Adrenal gland (tissue), 12 donors: ENCODE results near the gene SHH. TPM values are rescaled to one million over a fixed set of nuclear protein-coding genes. Genes with fewer than 3 reads are reported as not detected.

Experiments used
- DNase-seq, 7 donors: peaks; one replicate each; pipeline ENCODE4 v3.0.0-alpha.2; 2019 to 2020
- H3K27ac ChIP-seq, 5 donors: fragments of 200-600 bp; sonication (generic) in 4 of 5; 1 replicate in 3 of 5; 2 replicates in 2 of 5; pipeline versions ENCODE4 v1.5.1 to v1.8.0; 2016 to 2020; ENCODE audit warnings: mild to moderate bottlenecking in 1 of 5
- H3K27me3 ChIP-seq: fragments of 200-600 bp; 2 replicates; pipeline ENCODE4 v1.8.0; 2021
- H3K36me3 ChIP-seq, 2 donors: fragments of 200-600 bp; replicated peaks in 1 of 2; 1 replicate in 1 of 2; 2 replicates in 1 of 2; pipeline versions ENCODE4 v1.5.1 to v1.8.0; 2018 to 2022
- H3K4me1 ChIP-seq, 2 donors: fragments of 200-600 bp; replicated peaks in 1 of 2; 1 replicate in 1 of 2; 2 replicates in 1 of 2; pipeline versions ENCODE4 v1.5.1 to v1.8.0; 2018 to 2021
- H3K4me3 ChIP-seq, 4 donors: fragments of 200-600 bp; sonication (generic) in 3 of 4; one replicate each; pipeline ENCODE4 v1.5.1; 2016 to 2018
- H3K9me3 ChIP-seq, 3 donors: fragments of 200-600 bp; sonication (generic) in 1 of 3; replicated peaks in 1 of 3; 1 replicate in 2 of 3; 2 replicates in 1 of 3; pipeline versions ENCODE4 v1.5.1 to v1.8.0; 2016 to 2021
- CTCF ChIP-seq, 6 experiments: fragments of 450-650 bp in 4 of 6; fragments of 200-600 bp in 2 of 6; sonication (generic) in 1 of 6; IDR thresholded peaks; 1 replicate in 5 of 6; 2 replicates in 1 of 6; pipeline versions ENCODE4 v1.5.1 to v1.8.0; 2016 to 2021; ENCODE audit warnings: antibody characterized with exemption in 6 of 6, mild to moderate bottlenecking in 2 of 6, moderate library complexity in 1 of 6
- POLR2A ChIP-seq, 2 donors: fragments of 450-650 bp; IDR thresholded peaks; one replicate each; pipeline ENCODE4 v1.6.1; 2017; ENCODE audit warnings: antibody characterized with exemption in 2 of 2, mild to moderate bottlenecking in 2 of 2, moderate library complexity in 1 of 2
- WGBS, 4 donors: extraction: QIAGEN DNeasy Blood & Tissue Kit in 2 of 4; methylation state at CpG; one replicate each; pipeline versions ENCODE4 v1.1.5 to v1.1.7; 2013 to 2017; 5-methylcytosine and 5-hydroxymethylcytosine counted together
- intact Hi-C, 2 donors: fragments of 100-400 bp; cut with DNase I; formaldehyde crosslinking; loops; one replicate each; pipeline versions ENCODE4 v1.14.1 to v1.15.0; 2022 to 2023
- polyA plus RNA-seq, 3 donors: library from polyadenylated mRNA; stranded (reverse); fragments of 200-250 nt in 2 of 3; fragments of 350-450 nt in 1 of 3; fragmentation: Illumina TruSeq in 1 of 3; extraction: RNeasy Lipid Tissue Mini Kit (QIAGEN cat#74804) in 1 of 3; gene quantifications; one replicate each; pipeline ENCODE4 v1.2.3, GENCODE V29; 2013 to 2014
- total RNA-seq, 9 donors: library from RNA; depleted of rRNA in 4 of 9; stranded (reverse); fragments of >200 nt in 4 of 9; fragments of 120-200 nt in 1 of 9; fragmentation: NEBNext Ultra II Directional in 1 of 9; extraction: Animal tissue kit (Norgen Biotek cat#: 25700) in 1 of 9; gene quantifications; one replicate each; pipeline versions ENCODE4 v1.1.0 to v1.2.4, GENCODE V29; 2013 to 2023
- donor health status: healthy with polysubstance abuse.
- donor health status: Bipolar disorder and iron deficiency.
- donor health status: DM: yes; HTN: yes; CAD: no.
- donor health status: DM: no; HTN: no; CAD: no.
- donor health status: DM: no; HTN: no; CAD: no.
- donor health status: DM: yes; HTN: yes; CAD: no.

SHH gene
- total and polyA plus RNA-seq, 12 donors, result 2.1 to 38.0 (median 11.0) TPM

DNA sequence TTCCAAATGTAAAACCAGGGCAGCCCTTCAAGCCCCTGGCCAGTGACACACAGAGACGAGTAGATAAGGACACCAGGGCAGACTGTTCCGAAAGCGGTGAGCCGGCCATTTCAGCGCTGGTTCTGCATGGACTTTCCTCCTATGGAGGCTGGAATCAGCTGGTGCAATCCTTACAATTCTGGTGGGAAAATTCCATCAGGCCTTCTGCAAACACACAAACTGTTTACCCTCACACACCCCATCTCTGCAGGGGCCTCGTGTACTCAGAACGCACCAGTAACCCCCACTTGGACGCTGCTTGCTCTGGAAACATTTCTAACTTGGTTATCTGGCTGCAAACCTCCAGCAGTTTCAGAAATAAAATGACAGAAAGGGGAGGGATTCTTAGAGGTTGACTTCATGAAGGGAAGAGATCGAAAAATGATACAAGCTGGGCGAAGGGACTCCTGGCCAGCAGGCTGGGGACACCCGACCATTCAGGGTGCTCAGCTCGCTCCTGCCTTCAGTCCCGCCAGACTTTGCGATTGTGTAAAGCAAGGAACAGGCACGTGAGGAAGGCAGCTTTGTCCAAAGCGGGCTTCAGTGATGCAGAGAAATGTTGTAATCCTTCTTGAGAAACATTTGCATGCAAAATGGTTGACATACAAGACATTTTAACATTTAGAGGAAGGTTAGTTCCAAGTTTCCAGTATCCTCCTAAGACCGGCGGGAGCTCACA, 19.7 kb upstream of the SHH start:
- TF ChIP-seq POLR2A (IDR thresholded peaks at IDR 0.05), result no peak
- TF ChIP-seq CTCF (IDR thresholded peaks at IDR 0.05), result no peak
- Histone ChIP-seq H3K4me3 (no peak overlapping the region), H3K4me1 (no peaks in the 10 kb centered on the region), H3K27me3 (no peaks in the 10 kb centered on the region), H3K36me3 (no peaks in the 10 kb centered on the region), H3K9me3 (no peaks in the 10 kb centered on the region), H3K27ac (no peak overlapping the region)
- intact Hi-C loops, result no loop called here
- no peak for DNase-seq
- WGBS, 4 donors, result 84 to 91% (median 90%) methylated on average over 16 to 18 of the region's 18 CpGs

GRCh38 chr7:155830961-155831806, 18.9 kb upstream of the SHH start:
- Histone ChIP-seq H3K36me3 (no peaks in the 10 kb centered on the region), H3K27ac (no peak overlapping the region), H3K27me3 (no peaks in the 10 kb centered on the region), H3K9me3 (no peaks in the 10 kb centered on the region), H3K4me3 (no peak overlapping the region), H3K4me1 (no peaks in the 10 kb centered on the region)
- TF ChIP-seq POLR2A (IDR thresholded peaks at IDR 0.05) (no peak), CTCF (IDR thresholded peaks at IDR 0.05) (no peak)
- WGBS, 4 donors, result 90 to 92% (median 91%) methylated on average over 32 to 46 of the region's 46 CpGs
- no peak for DNase-seq
- intact Hi-C loops, result no loop called here

GRCh38 chr7:155829796-155830470, 17.7 kb upstream of the SHH start:
- DNase-seq, result no peak
- Histone ChIP-seq H3K9me3 (no peaks in the 10 kb centered on the region), H3K4me1 (no peaks in the 10 kb centered on the region), H3K4me3 (no peak overlapping the region), H3K27ac (no peak overlapping the region), H3K36me3 (no peaks in the 10 kb centered on the region), H3K27me3 (no peaks in the 10 kb centered on the region)
- intact Hi-C loops, result no loop called here
- 80 to 85% (median 83%) methylated on average over 13 to 17 of the region's 17 CpGs for WGBS, 4 donors
- TF ChIP-seq CTCF (IDR thresholded peaks at IDR 0.05), result no peak

DNA sequence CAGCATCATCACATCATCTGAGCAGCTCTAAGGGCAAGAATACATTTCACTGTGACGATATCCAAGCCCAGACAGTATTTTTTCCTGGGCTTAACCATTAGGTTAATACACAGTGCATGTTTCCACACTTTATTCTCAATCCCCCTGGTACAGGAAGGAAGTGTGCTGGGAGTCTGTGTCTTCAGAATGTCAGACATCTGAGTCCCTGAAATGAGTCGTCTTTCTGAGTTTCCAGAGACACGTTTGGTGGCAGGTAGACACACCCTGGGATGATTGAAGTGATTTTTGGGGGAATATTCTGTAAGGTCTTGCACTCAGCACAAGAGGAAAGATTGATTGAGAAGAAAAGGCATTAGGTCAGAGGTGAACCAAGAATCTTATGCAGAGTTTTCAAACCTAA, 13.1 kb upstream of the SHH start:
- no peak overlapping the region for H3K27ac ChIP-seq
- H3K36me3 ChIP-seq, result no peaks in the 10 kb centered on the region
- H3K27me3 ChIP-seq, result no peaks in the 10 kb centered on the region
- no peak overlapping the region for H3K4me3 ChIP-seq
- WGBS, 4 donors, result 52 to 65% (median 56%) methylated on average over 3 of the region's 3 CpGs
- intact Hi-C loops, result no loop called here
- TF ChIP-seq POLR2A (IDR thresholded peaks at IDR 0.05), result no peak
- no peak for TF ChIP-seq CTCF (IDR thresholded peaks at IDR 0.05)
- DNase-seq, result no peak
- H3K9me3 ChIP-seq, result no peaks in the 10 kb centered on the region
- no peaks in the 10 kb centered on the region for H3K4me1 ChIP-seq
